ENCODE data around the gene GRPEL1. TPM values are rescaled to one million over a fixed set of nuclear protein-coding genes. Genes with fewer than 3 reads are reported as not detected.

The GRPEL1 gene
- polyA plus RNA-seq, 12 donors: 26.6 to 60.8 (median 31.0) TPM; not detected in 1

Other genes starting within 250 kb of the GRPEL1 start
- gene TBC1D14, start 158.2 kb downstream of the GRPEL1 start, polyA plus RNA-seq (ENCODE audit: insufficient read length in 12 of 12): 10 to 100 TPM in 11 of 12 donors, not detected in 1; 25.9 to 44.0 (median 41.0) TPM
- 10 to 100 TPM in 11 of 12 donors, not detected in 1; 14.0 to 27.5 (median 18.8) TPM for gene TADA2B, start 24.7 kb downstream of the GRPEL1 start, polyA plus RNA-seq (ENCODE audit: insufficient read length in 12 of 12)
- gene SORCS2, start 124.5 kb upstream of the GRPEL1 start, polyA plus RNA-seq (ENCODE audit: insufficient read length in 12 of 12): 10 to 100 TPM in 4 of 12 donors, 1 to 10 TPM in 7, not detected in 1; 5.6 to 18.2 (median 8.3) TPM